Spleen (tissue), 11 donors: ENCODE measurements around the gene TMEM61. TPM values are rescaled to one million over a fixed set of nuclear protein-coding genes. Genes with fewer than 3 reads are reported as not detected.

Experiments
- DNase-seq: peaks from one replicate; pipeline ENCODE4 v3.0.0-alpha.2; 2020
- H3K27ac ChIP-seq, 8 donors: fragments of 200-600 bp; sonication (generic) in 7 of 8; 1 replicate in 4 of 8; 2 replicates in 4 of 8; pipeline versions ENCODE4 v1.5.0 to v1.8.0; 2016 to 2021; ENCODE audit warnings: inconsistent platforms in 4 of 8, mild to moderate bottlenecking in 4 of 8, moderate library complexity in 1 of 8
- H3K27me3 ChIP-seq, 7 donors: fragments of 200-600 bp; sonication (generic) in 6 of 7; replicated peaks in 1 of 7; 1 replicate in 4 of 7; 2 replicates in 3 of 7; pipeline versions ENCODE4 v1.5.0 to v1.8.0; 2016 to 2021; ENCODE audit warnings: inconsistent platforms in 3 of 7, mild to moderate bottlenecking in 1 of 7
- H3K36me3 ChIP-seq, 6 donors: fragments of 200-600 bp; sonication (generic) in 5 of 6; 1 replicate in 4 of 6; 2 replicates in 2 of 6; pipeline versions ENCODE4 v1.5.0 to v1.8.0; 2016 to 2021; ENCODE audit warnings: inconsistent platforms in 2 of 6
- H3K4me1 ChIP-seq, 6 donors: fragments of 200-600 bp; sonication (generic) in 5 of 6; 1 replicate in 3 of 6; 2 replicates in 3 of 6; pipeline versions ENCODE4 v1.5.0 to v1.8.0; 2016 to 2021; ENCODE audit warnings: inconsistent platforms in 3 of 6
- H3K4me3 ChIP-seq, 8 donors: fragments of 200-600 bp; sonication (generic) in 7 of 8; 1 replicate in 4 of 8; 2 replicates in 4 of 8; pipeline versions ENCODE4 v1.5.0 to v1.8.0; 2016 to 2021; ENCODE audit warnings: inconsistent platforms in 4 of 8, mild to moderate bottlenecking in 4 of 8, moderate library complexity in 2 of 8
- H3K9me3 ChIP-seq, 8 donors: fragments of 200-600 bp; sonication (generic) in 7 of 8; 1 replicate in 4 of 8; 2 replicates in 4 of 8; pipeline versions ENCODE4 v1.5.0 to v1.8.0; 2016 to 2021; ENCODE audit warnings: inconsistent platforms in 4 of 8
- CTCF ChIP-seq, 11 experiments: fragments of 200-600 bp in 7 of 11; fragments of 450-650 bp in 4 of 11; sonication (generic) in 4 of 11; IDR thresholded peaks in 8 of 11; conservative IDR thresholded peaks in 3 of 11; 1 replicate in 7 of 11; 2 replicates in 4 of 11; pipeline versions ENCODE4 v1.4.0 to v1.8.0; 2016 to 2021; ENCODE audit warnings: antibody characterized with exemption in 11 of 11, inconsistent platforms in 4 of 11, mild to moderate bottlenecking in 1 of 11
- POLR2A ChIP-seq, 3 donors: fragments of 450-650 bp; IDR thresholded peaks; one replicate each; pipeline ENCODE4 v1.5.1; 2017; ENCODE audit warnings: antibody characterized with exemption in 3 of 3, mild to moderate bottlenecking in 1 of 3
- POLR2AphosphoS5 ChIP-seq, 3 donors: sonication (generic); formaldehyde crosslinking; IDR thresholded peaks; one replicate each; pipeline ENCODE4 v1.5.1; 2017; ENCODE audit warnings: antibody characterized with exemption in 3 of 3
- WGBS, 5 donors: extraction: QIAGEN DNeasy Blood & Tissue Kit in 3 of 5; methylation state at CpG; one replicate each; pipeline versions ENCODE4 v1.1.5 to v1.1.7; 2013 to 2018; 5-methylcytosine and 5-hydroxymethylcytosine counted together
- intact Hi-C: fragments of 100-400 bp; cut with DNase I; formaldehyde crosslinking; loops from one replicate; pipeline ENCODE4 v1.15.0; 2023; ENCODE audit warnings: low total_unique reads
- polyA plus RNA-seq, 3 donors: library from polyadenylated mRNA; stranded (reverse); fragments of 200-250 nt; gene quantifications; one replicate each; pipeline ENCODE4 v1.2.1, GENCODE V29; 2013
- total RNA-seq, 7 donors: library from RNA; depleted of rRNA in 3 of 7; stranded (reverse); fragments of >200 nt in 3 of 7; fragmentation: NEBNext Ultra II Directional in 4 of 7; extraction: Animal tissue kit (Norgen Biotek cat#: 25700) in 4 of 7; gene quantifications; one replicate each; pipeline versions ENCODE4 v1.1.0 to v1.2.1, GENCODE V29; 2016 to 2021
- donor health status: healthy with polysubstance abuse.
- donor health status: DM: no; HTN: no; CAD: no; lungs with moderate emphysema.
- donor health status: DM: no; HTN: no; CAD: no.
- donor health status: Bipolar disorder and iron deficiency.
- donor health status: healthy.
- donor health status: DM: no; HTN: no; CAD: no.
- donor health status: DM: yes; HTN: yes; CAD: no.

TMEM61 gene
- total and polyA plus RNA-seq, 10 donors: 0.19 to 2.1 (median 0.76) TPM; not detected in 5

GRCh38 chr1:54953846-54954245 is 26.6 kb upstream of the TMEM61 start:
- peaks cover 0 to 13% (median 12%) of the 10 kb centered on the region in 8 donors for H3K9me3 ChIP-seq
- H3K36me3 ChIP-seq: no peaks in the 10 kb centered on the region
- no peak overlapping the region for H3K27ac ChIP-seq
- no peak overlapping the region for H3K4me3 ChIP-seq
- DNase-seq: no peak
- peaks cover 0 to 16% (median 8%) of the 10 kb centered on the region in 6 donors for H3K4me1 ChIP-seq
- intact Hi-C loops: loop anchor here (5.0 kb wide), 1 partner anchor 43 kb away; the partner anchor contains the start of gene BSND
- 74 to 89% (median 85%) methylated on average over 3 of the region's 3 CpGs for WGBS, 5 donors
- peaks cover 0 to 7% (median 0%) of the 10 kb centered on the region in 7 donors for H3K27me3 ChIP-seq
- no peak for TF ChIP-seq POLR2AphosphoS5 (IDR thresholded peaks at IDR 0.05)
- no peak for TF ChIP-seq POLR2A (IDR thresholded peaks at IDR 0.05)
- no peak for TF ChIP-seq CTCF (IDR thresholded peaks at IDR 0.05 in 8 of 11, conservative IDR thresholded peaks at IDR 0.05 in 3 of 11)

GRCh38 chr1:54955359-54955758 is 25.1 kb upstream of the TMEM61 start:
- Histone ChIP-seq H3K27me3 (peaks cover 0 to 5% (median 0%) of the 10 kb centered on the region in 7 donors), H3K27ac (peak overlapping the region in 1 of 8 donors; percentile 28), H3K4me3 (no peak overlapping the region), H3K4me1 (peaks cover 0 to 8% (median 6%) of the 10 kb centered on the region in 6 donors), H3K36me3 (no peaks in the 10 kb centered on the region), H3K9me3 (peaks cover 0 to 22% (median 20%) of the 10 kb centered on the region in 8 donors)
- no peak for DNase-seq
- 24 to 74% (median 66%) methylated on average over 1 of the region's 1 CpG for WGBS, 5 donors
- intact Hi-C loops: no loop called here
- no peak for TF ChIP-seq POLR2A (IDR thresholded peaks at IDR 0.05)
- TF ChIP-seq CTCF (IDR thresholded peaks at IDR 0.05 in 8 of 11, conservative IDR thresholded peaks at IDR 0.05 in 3 of 11): no peak
- no peak for TF ChIP-seq POLR2AphosphoS5 (IDR thresholded peaks at IDR 0.05)

GRCh38 chr1:54956726-54957125 is 23.7 kb upstream of the TMEM61 start:
- intact Hi-C loops: no loop called here
- no peak overlapping the region for H3K27ac ChIP-seq
- DNase-seq: no peak
- no peak for TF ChIP-seq POLR2AphosphoS5 (IDR thresholded peaks at IDR 0.05)
- no peak for TF ChIP-seq CTCF (IDR thresholded peaks at IDR 0.05 in 8 of 11, conservative IDR thresholded peaks at IDR 0.05 in 3 of 11)
- no peak for TF ChIP-seq POLR2A (IDR thresholded peaks at IDR 0.05)
- no peak overlapping the region for H3K4me3 ChIP-seq
- peaks cover 0 to 23% (median 20%) of the 10 kb centered on the region in 8 donors for H3K9me3 ChIP-seq
- WGBS, 5 donors: 87 to 95% (median 88%) methylated on average over 4 of the region's 4 CpGs
- H3K4me1 ChIP-seq: no peaks in the 10 kb centered on the region
- H3K36me3 ChIP-seq: no peaks in the 10 kb centered on the region
- H3K27me3 ChIP-seq: no peaks in the 10 kb centered on the region

- Histone ChIP-seq H3K36me3 (no peaks in the 10 kb centered on the region), H3K27ac (no peak overlapping the region), H3K27me3 (no peaks in the 10 kb centered on the region), H3K9me3 (peaks cover 0 to 23% (median 20%) of the 10 kb centered on the region in 8 donors), H3K4me1 (no peaks in the 10 kb centered on the region), H3K4me3 (no peak overlapping the region)
- TF ChIP-seq POLR2A (IDR thresholded peaks at IDR 0.05) (no peak), CTCF (IDR thresholded peaks at IDR 0.05 in 8 of 11, conservative IDR thresholded peaks at IDR 0.05 in 3 of 11) (no peak), POLR2AphosphoS5 (IDR thresholded peaks at IDR 0.05) (no peak)
- WGBS, 5 donors: 48 to 84% (median 71%) methylated on average over 3 of the region's 3 CpGs
- DNase-seq: no peak
- intact Hi-C loops: no loop called here
Measured at GRCh38 chr1:54959241-54959640, 21.2 kb upstream of the TMEM61 start.
